ENCODE results near the gene MTCL3.

MTCL3 gene

DNA sequence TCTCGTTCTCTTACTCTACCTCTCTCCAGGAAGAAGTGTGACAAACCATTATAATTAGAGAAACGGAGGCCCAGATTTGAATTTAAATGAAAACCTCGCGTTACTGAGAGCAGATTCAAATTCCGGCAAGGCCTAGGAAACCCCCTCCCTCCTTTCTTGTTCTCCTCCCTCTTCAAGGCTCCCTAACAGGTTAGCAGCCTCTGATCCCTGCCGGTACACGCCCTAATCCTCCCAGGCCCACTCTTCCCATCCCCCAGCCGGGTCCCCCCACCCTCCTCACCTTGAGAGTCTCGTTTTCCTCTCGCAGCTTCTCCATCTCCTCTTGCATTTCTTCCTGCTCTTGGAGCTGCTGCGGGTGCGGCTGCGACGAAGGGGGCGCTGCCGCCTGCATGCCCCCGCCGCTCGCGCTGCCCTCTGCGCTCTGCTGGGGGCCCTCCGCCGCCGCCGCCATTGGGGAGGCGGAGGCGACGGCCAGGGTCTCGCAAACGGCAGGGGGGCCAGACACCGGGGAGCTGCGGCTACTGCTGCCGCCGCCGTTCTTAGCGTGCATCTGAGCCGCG is 3.8 kb downstream of the MTCL3 start:
- Histone ChIP-seq H3K27me3 (peaks cover 25% of the 10 kb centered on the region), H3K27ac (peak overlapping the region; percentile 48), H3K4me1 (peaks cover 5% of the 10 kb centered on the region)

GRCh38 chr6:127514773-127515227 is 4.3 kb downstream of the MTCL3 start:
- Histone ChIP-seq H3K9me3 (no peaks in the 10 kb centered on the region), H3K27ac (peak overlapping the region; percentile 48), H3K4me3 (peak overlapping the region; percentile 71), H3K36me3 (no peaks in the 10 kb centered on the region), H3K27me3 (peaks cover 20% of the 10 kb centered on the region), H3K4me1 (peaks cover 5% of the 10 kb centered on the region)
- TF ChIP-seq CTCF (IDR thresholded peaks at IDR 0.05) = no peak
- ATAC-seq (peak; percentile 57), DNase-seq (peak; percentile 79)
- intact Hi-C loops (cut with DNase I) = no loop called here

More for the DNA sequence above, 3.8 kb downstream of the MTCL3 start:
- peak overlapping the region; percentile 71 for H3K4me3 ChIP-seq
- no peaks in the 10 kb centered on the region for H3K9me3 ChIP-seq
- peak; percentile 43 for ATAC-seq
- no peaks in the 10 kb centered on the region for H3K36me3 ChIP-seq
- intact Hi-C loops (cut with DNase I) = no loop called here
- TF ChIP-seq CTCF (IDR thresholded peaks at IDR 0.05) = peak; percentile 8
- DNase-seq = no peak

DNA sequence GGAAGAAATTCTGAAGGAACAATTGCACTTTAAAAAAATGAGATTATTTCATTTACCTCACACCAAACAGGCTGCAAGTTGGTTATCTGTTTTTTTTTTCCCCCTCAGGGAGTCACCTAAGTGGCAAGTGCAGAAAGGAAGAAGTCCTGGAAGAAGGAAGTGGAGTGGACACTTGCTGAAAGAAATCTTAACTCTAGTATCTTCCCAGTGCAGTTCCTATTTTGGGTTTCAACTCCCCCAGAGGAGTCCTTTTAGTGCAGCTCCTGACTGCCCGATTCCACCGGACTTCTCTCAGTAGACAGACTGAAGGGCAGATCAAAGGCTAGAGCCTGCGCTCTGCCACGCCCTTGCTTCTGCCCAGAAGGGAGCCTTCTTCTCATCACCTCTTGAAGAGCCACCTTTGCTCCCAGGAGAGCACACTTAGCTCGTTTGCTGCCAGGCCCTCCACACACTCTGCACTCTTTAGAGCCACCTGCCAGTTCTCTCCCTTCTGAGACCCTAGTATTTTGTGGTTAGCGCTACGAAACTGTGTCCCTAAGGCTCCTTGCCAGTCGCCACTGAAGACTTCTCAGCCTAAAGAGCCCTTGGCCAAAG is 4.9 kb downstream of the MTCL3 start:
- Histone ChIP-seq H3K36me3 (no peaks in the 10 kb centered on the region), H3K27me3 (peaks cover 14% of the 10 kb centered on the region), H3K27ac (peak overlapping the region; percentile 48), H3K4me3 (peak overlapping the region; percentile 71), H3K9me3 (no peaks in the 10 kb centered on the region), H3K4me1 (peaks cover under 1% of the 10 kb centered on the region)
- ATAC-seq (peak; percentile 14), DNase-seq (peak; percentile 58)
- intact Hi-C loops (cut with DNase I) = no loop called here
- no peak for TF ChIP-seq CTCF (IDR thresholded peaks at IDR 0.05)

DNA sequence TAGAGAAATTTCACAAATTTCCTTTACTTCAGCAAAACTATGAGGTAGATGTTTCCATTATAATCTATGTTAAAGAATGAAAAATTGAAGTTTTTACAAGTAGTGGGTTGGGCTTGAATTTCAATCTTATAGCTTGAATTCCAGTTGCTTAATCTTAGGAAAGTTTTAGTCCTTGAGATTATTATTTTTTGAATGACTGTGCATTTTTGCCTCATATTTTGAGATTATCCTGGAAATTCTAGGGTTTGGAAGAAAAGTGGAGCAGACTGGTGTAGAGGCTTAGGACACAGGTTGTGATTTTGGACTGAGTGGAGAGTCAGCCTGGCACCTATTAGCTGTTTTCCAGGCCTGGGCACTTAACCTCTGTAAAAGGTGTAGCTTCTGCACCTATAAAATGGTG is 5.7 kb downstream of the MTCL3 start:
- ATAC-seq (no peak), DNase-seq (no peak)
- intact Hi-C loops (cut with DNase I) = no loop called here
- Histone ChIP-seq H3K4me1 (no peaks in the 10 kb centered on the region), H3K9me3 (no peaks in the 10 kb centered on the region), H3K4me3 (no peak overlapping the region), H3K27ac (no peak overlapping the region), H3K36me3 (no peaks in the 10 kb centered on the region), H3K27me3 (peaks cover 7% of the 10 kb centered on the region)
- no peak for TF ChIP-seq CTCF (IDR thresholded peaks at IDR 0.05)

DNA sequence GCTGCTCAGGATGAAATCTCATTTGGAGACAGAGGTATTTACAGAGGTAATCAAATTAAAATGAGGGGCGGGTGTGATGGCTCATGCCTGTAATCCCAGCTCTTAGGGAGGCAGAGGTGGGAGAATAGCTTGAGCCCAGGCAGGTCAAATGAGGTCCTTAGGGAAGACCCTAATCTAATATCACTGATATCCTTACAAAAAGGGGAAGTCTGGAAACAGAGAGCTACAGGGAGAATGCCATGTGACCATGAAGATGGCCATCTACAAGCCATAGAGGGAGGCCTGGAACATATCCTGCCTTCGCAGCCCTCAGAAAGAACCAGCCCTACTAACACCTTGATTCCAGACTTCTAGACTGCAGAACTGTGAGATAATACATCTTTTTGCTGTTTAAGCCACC is 8.3 kb downstream of the MTCL3 start:
- Histone ChIP-seq H3K27me3 (peaks cover 6% of the 10 kb centered on the region), H3K4me3 (no peak overlapping the region), H3K4me1 (no peaks in the 10 kb centered on the region), H3K9me3 (no peaks in the 10 kb centered on the region), H3K36me3 (no peaks in the 10 kb centered on the region), H3K27ac (no peak overlapping the region)
- TF ChIP-seq CTCF (IDR thresholded peaks at IDR 0.05) = no peak
- intact Hi-C loops (cut with DNase I) = no loop called here
- no peak for ATAC-seq
- no peak for DNase-seq
